Ovary (tissue), 3 donors: ENCODE data around the gene PTCHD1.

Experiments
- EP300 ChIP-seq: sonication (generic); formaldehyde crosslinking; IDR thresholded peaks from one replicate; pipeline ENCODE4 v1.6.1; 2017; ENCODE audit warnings: antibody characterized with exemption
- POLR2A ChIP-seq: fragments of 450-650 bp; IDR thresholded peaks from one replicate; pipeline ENCODE4 v1.6.1; 2017; ENCODE audit warnings: antibody characterized with exemption, mild to moderate bottlenecking, moderate library complexity
- TF ChIP-seq, protein P1 (sequence below), 3 donors: fragments of 450-650 bp in 2 of 3; fragments of 200-600 bp in 1 of 3; IDR thresholded peaks; one replicate each; pipeline versions ENCODE4 v1.5.1 to v1.8.0; 2016 to 2022; ENCODE audit warnings: antibody characterized with exemption in 3 of 3, mild to moderate bottlenecking in 1 of 3
- donor health status: DM: no; HTN: no; CAD: no.

DNA sequence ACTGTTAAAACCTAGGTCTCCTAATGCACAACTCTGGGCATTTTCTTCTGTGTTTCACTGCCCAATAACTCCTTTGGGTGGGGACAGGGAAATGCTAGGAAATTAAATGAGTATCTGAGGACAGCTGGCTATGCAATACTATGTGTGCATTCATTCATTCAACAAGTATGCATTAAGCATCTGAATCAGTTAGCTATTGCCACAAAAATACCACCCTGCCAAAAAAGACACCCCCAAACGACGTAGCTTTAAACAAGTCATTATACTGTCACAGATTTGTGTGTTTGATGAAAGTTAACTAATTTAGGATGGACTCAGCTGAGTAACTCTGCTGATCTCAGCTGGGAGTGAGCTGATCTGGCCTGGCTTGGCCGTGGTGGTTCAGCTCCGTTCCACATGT lies 29.8 kb upstream of the PTCHD1 start:
- TF ChIP-seq, protein P1, sequence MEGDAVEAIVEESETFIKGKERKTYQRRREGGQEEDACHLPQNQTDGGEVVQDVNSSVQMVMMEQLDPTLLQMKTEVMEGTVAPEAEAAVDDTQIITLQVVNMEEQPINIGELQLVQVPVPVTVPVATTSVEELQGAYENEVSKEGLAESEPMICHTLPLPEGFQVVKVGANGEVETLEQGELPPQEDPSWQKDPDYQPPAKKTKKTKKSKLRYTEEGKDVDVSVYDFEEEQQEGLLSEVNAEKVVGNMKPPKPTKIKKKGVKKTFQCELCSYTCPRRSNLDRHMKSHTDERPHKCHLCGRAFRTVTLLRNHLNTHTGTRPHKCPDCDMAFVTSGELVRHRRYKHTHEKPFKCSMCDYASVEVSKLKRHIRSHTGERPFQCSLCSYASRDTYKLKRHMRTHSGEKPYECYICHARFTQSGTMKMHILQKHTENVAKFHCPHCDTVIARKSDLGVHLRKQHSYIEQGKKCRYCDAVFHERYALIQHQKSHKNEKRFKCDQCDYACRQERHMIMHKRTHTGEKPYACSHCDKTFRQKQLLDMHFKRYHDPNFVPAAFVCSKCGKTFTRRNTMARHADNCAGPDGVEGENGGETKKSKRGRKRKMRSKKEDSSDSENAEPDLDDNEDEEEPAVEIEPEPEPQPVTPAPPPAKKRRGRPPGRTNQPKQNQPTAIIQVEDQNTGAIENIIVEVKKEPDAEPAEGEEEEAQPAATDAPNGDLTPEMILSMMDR (IDR thresholded peaks at IDR 0.05): no peak
- TF ChIP-seq POLR2A: no peak
- no peak for TF ChIP-seq EP300
